Caco-2 (cell line): ENCODE data around the gene CRADD. TPM values are rescaled to one million over a fixed set of nuclear protein-coding genes. Genes with fewer than 3 reads are reported as not detected.

ENCODE experiments used
- BruUV-seq: library from RNA; stranded (reverse); fragments of 400-500 nt; replicated peaks from 2 replicates; lab custom pipeline; 2021; lab: Mats Ljungman, UMichigan
- CTCF ChIA-PET: fragments of 300-600 bp; sonication (Branson Sonifier 250); formaldehyde crosslinking; loops from one replicate; lab custom pipeline; 2022; ENCODE audit warnings: antibody characterized with exemption; lab: Charles Lee
- POLR2A ChIA-PET: fragments of 300-600 bp; sonication (Branson Sonifier 250); formaldehyde crosslinking; loops from one replicate; lab custom pipeline; 2022; ENCODE audit warnings: antibody characterized with exemption; lab: Charles Lee
- DNase-seq, 2 experiments: peaks; one replicate each; pipeline versions ENCODE4 v3.0.0 to v3.0.0-alpha.2; 2020 to 2022
- H3K27me3 ChIP-seq: replicated peaks from 2 replicates; pipeline ENCODE4 v1.6.0; 2011; ENCODE audit warnings: low read length; ENCODE audit not compliant: control insufficient read depth, insufficient read depth
- H3K36me3 ChIP-seq: 2 replicates; pipeline ENCODE4 v1.5.1; 2011; ENCODE audit warnings: low read length; ENCODE audit not compliant: control insufficient read depth, insufficient read depth
- H3K4me1 ChIP-seq: fragments of 250-450 bp; sonication (Bioruptor Pico); 2 replicates; pipeline ENCODE4 v1.5.1; 2020; ENCODE audit warnings: mild to moderate bottlenecking
- H3K4me3 ChIP-seq: 2 replicates; pipeline ENCODE4 v1.5.1; 2011; ENCODE audit warnings: low read depth, mild to moderate bottlenecking, control low read depth, low read length
- H3K9me3 ChIP-seq: fragments of 250-450 bp; sonication (Bioruptor Pico); 2 replicates; pipeline ENCODE4 v1.5.1; 2020; ENCODE audit warnings: mild to moderate bottlenecking, moderate library complexity
- H3K27ac Mint-ChIP-seq: one replicate; pipeline ENCODE4 v1.8.0; 2022; ENCODE audit warnings: mixed read lengths; ENCODE audit not compliant: unreplicated experiment
- H3K27me3 Mint-ChIP-seq: one replicate; pipeline ENCODE4 v1.8.0; 2022; ENCODE audit warnings: mixed read lengths; ENCODE audit not compliant: insufficient read depth, unreplicated experiment
- H3K36me3 Mint-ChIP-seq: one replicate; pipeline ENCODE4 v1.8.0; 2022; ENCODE audit warnings: mild to moderate bottlenecking, mixed read lengths; ENCODE audit not compliant: insufficient read depth, unreplicated experiment
- H3K4me1 Mint-ChIP-seq: one replicate; pipeline ENCODE4 v1.8.0; 2022; ENCODE audit warnings: low read depth, mixed read lengths; ENCODE audit not compliant: unreplicated experiment
- H3K4me3 Mint-ChIP-seq: one replicate; pipeline ENCODE4 v1.8.0; 2022; ENCODE audit warnings: mild to moderate bottlenecking, moderate library complexity, mixed read lengths; ENCODE audit not compliant: unreplicated experiment
- H3K9me3 Mint-ChIP-seq: one replicate; pipeline ENCODE4 v1.8.0; 2022; ENCODE audit warnings: mixed read lengths; ENCODE audit not compliant: unreplicated experiment
- CTCF ChIP-seq, 2 experiments: fragments of 200-600 bp in 1 of 2; IDR thresholded peaks; 1 replicate in 1 of 2; 2 replicates in 1 of 2; pipeline versions ENCODE4 v1.5.1 to v1.8.0; 2011 to 2022; ENCODE audit warnings: antibody characterized with exemption in 1 of 2, control low read depth in 1 of 2, inconsistent platforms in 1 of 2, low read depth in 1 of 2, low read length in 1 of 2, mild to moderate bottlenecking in 1 of 2, moderate library complexity in 1 of 2; ENCODE audit not compliant: insufficient read depth in 1 of 2, severe bottlenecking in 1 of 2, unreplicated experiment in 1 of 2
- intact Hi-C: fragments of 100-400 bp; cut with micrococcal nuclease; formaldehyde crosslinking; loops from one replicate; pipeline ENCODE4 v1.10.0; 2022; ENCODE audit not compliant: unreplicated experiment
- total RNA-seq: library from RNA; stranded (reverse); gene quantifications from 2 replicates; pipeline ENCODE4 v1.2.3, GENCODE V29; 2022

CRADD gene
- total RNA-seq, 1 experiment from 2014 or later, result 29.2 TPM

GRCh38 chr12:93833946-93834345 is 156.8 kb downstream of the CRADD start:
- BruUV-seq, result no TSS peak
- intact Hi-C loops, result no loop called here
- POLR2A ChIA-PET, result no interaction called here
- H3K36me3 ChIP-seq, result no peaks in the 10 kb centered on the region
- no peaks in the 10 kb centered on the region for H3K9me3 Mint-ChIP-seq
- H3K4me1 Mint-ChIP-seq, result peaks cover 17% of the 10 kb centered on the region
- no peaks in the 10 kb centered on the region for H3K9me3 ChIP-seq
- H3K4me1 ChIP-seq, result no peaks in the 10 kb centered on the region
- CTCF ChIA-PET, result no interaction called here
- H3K36me3 Mint-ChIP-seq, result peaks cover 10% of the 10 kb centered on the region
- TF ChIP-seq CTCF (IDR thresholded peaks at IDR 0.05; ENCODE audit: insufficient read depth in 1 of 2, low read depth in 1 of 2, low read length in 1 of 2, severe bottlenecking in 1 of 2, unreplicated experiment in 1 of 2), result no peak
- H3K27me3 Mint-ChIP-seq, result no peaks in the 10 kb centered on the region
- H3K4me3 ChIP-seq, result no peak overlapping the region
- H3K27me3 ChIP-seq, result no peaks in the 10 kb centered on the region
- no peak overlapping the region for H3K27ac Mint-ChIP-seq
- H3K4me3 Mint-ChIP-seq, result no peak overlapping the region
- DNase-seq, result no peak

GRCh38 chr12:93836620-93837260 is 159.6 kb downstream of the CRADD start:
- H3K4me1 ChIP-seq, result no peaks in the 10 kb centered on the region
- Mint-ChIP-seq H3K4me1 (peaks cover 17% of the 10 kb centered on the region), H3K27me3 (no peaks in the 10 kb centered on the region), H3K27ac (peak overlapping the region; percentile 35), H3K9me3 (no peaks in the 10 kb centered on the region), H3K4me3 (no peak overlapping the region), H3K36me3 (peaks cover 22% of the 10 kb centered on the region)
- H3K36me3 ChIP-seq, result no peaks in the 10 kb centered on the region
- intact Hi-C loops, result no loop called here
- no peak for TF ChIP-seq CTCF (IDR thresholded peaks at IDR 0.05; ENCODE audit: insufficient read depth in 1 of 2, low read depth in 1 of 2, low read length in 1 of 2, severe bottlenecking in 1 of 2, unreplicated experiment in 1 of 2)
- DNase-seq, result no peak
- no peaks in the 10 kb centered on the region for H3K9me3 ChIP-seq
- no peak overlapping the region for H3K4me3 ChIP-seq
- H3K27me3 ChIP-seq, result no peaks in the 10 kb centered on the region
- no TSS peak for BruUV-seq
- ChIA-PET CTCF (no interaction called here), POLR2A (no interaction called here)

- Mint-ChIP-seq H3K4me1 (peaks cover 17% of the 10 kb centered on the region), H3K4me3 (no peak overlapping the region), H3K36me3 (peaks cover 24% of the 10 kb centered on the region), H3K9me3 (no peaks in the 10 kb centered on the region), H3K27ac (peak overlapping the region; percentile 1), H3K27me3 (no peaks in the 10 kb centered on the region)
- DNase-seq, result no peak
- intact Hi-C loops, result loop anchor here (2.0 kb wide), 1 partner anchor 335 kb away; no protein-coding TSS in a partner anchor
- Histone ChIP-seq H3K9me3 (no peaks in the 10 kb centered on the region), H3K36me3 (no peaks in the 10 kb centered on the region), H3K27me3 (no peaks in the 10 kb centered on the region), H3K4me1 (no peaks in the 10 kb centered on the region), H3K4me3 (no peak overlapping the region)
- ChIA-PET POLR2A (no interaction called here), CTCF (interaction anchor here (1.2 kb wide), 1 partner anchor 311 kb away, joined by 3 read pairs; no protein-coding TSS in a partner anchor)
- BruUV-seq, result no TSS peak
- TF ChIP-seq CTCF (IDR thresholded peaks at IDR 0.05; ENCODE audit: insufficient read depth in 1 of 2, low read depth in 1 of 2, low read length in 1 of 2, severe bottlenecking in 1 of 2, unreplicated experiment in 1 of 2), result no peak
Observed at GRCh38 chr12:93838193-93838592, 161.0 kb downstream of the CRADD start.
